GM12878 (cell line): Measurements from ENCODE around the gene METTL16. TPM values are rescaled to one million over a fixed set of nuclear protein-coding genes. Genes with fewer than 3 reads are reported as not detected.

Experiments
- ATAC-seq: fragments of 200-7000 bp; cut with Tn5 transposase; 3 replicates; pipeline ENCODE4 v1.9.1; 2020; ENCODE audit warnings: mild to moderate bottlenecking, moderate library complexity
- BruUV-seq: library from RNA; stranded (reverse); fragments of 400-500 nt; replicated peaks from 2 replicates; lab custom pipeline; 2021; lab: Mats Ljungman, UMichigan
- CTCF ChIA-PET: fragments of 300-600 bp; sonication (Branson Sonifier 250); formaldehyde crosslinking; extraction: SDS; loops from one replicate; lab custom pipeline; 2021; ENCODE audit warnings: inconsistent platforms; lab: Yijun Ruan, JAX
- POLR2A ChIA-PET: fragments of 350-600 bp; formaldehyde crosslinking; extraction: SDS; loops from one replicate; lab custom pipeline; 2021; ENCODE audit warnings: inconsistent platforms; lab: Charles Lee
- RAD21 ChIA-PET: fragments of 300-600 bp; sonication (Branson Sonifier 250); formaldehyde crosslinking; loops from one replicate; lab custom pipeline; 2023; ENCODE audit warnings: antibody characterized with exemption; ENCODE audit not compliant: unreplicated experiment; lab: Charles Lee
- SMC1A ChIA-PET: fragments of 300-600 bp; sonication (Branson Sonifier 250); formaldehyde crosslinking; loops from one replicate; lab custom pipeline; 2023; ENCODE audit not compliant: unreplicated experiment, uncharacterized antibody; lab: Charles Lee
- DNase-seq: peaks from one replicate; pipeline ENCODE4 v3.0.0-alpha.2; 2011; ENCODE audit warnings: low read depth, low spot score
- FAIRE-seq: peaks from 3 replicates; lab custom pipeline; 2011; peaks lifted over from hg19 to GRCh38; lab: Jason Lieb, UNC
- H2AFZ ChIP-seq: 2 replicates; pipeline ENCODE4 v1.6.0; 2011; ENCODE audit warnings: low read depth, low read length, control low read depth; ENCODE audit not compliant: control insufficient read depth
- H3K27ac ChIP-seq: 2 replicates; pipeline ENCODE4 v1.5.1; 2011; ENCODE audit warnings: control low read depth; ENCODE audit not compliant: control insufficient read depth, insufficient read depth
- H3K27me3 ChIP-seq, 2 experiments: replicated peaks in 1 of 2; 2 replicates each; pipeline versions ENCODE4 v1.6.0 to v1.6.1; 2011; ENCODE audit warnings: low read length in 1 of 2; ENCODE audit not compliant: control insufficient read depth in 2 of 2, insufficient read depth in 2 of 2
- H3K36me3 ChIP-seq, 2 experiments: 2 replicates each; pipeline ENCODE4 v1.5.1; 2011; ENCODE audit warnings: low read length in 1 of 2; ENCODE audit not compliant: control insufficient read depth in 2 of 2, insufficient read depth in 2 of 2
- H3K4me1 ChIP-seq: 2 replicates; pipeline ENCODE4 v1.6.1; 2011; ENCODE audit warnings: mild to moderate bottlenecking, low read length, moderate library complexity, mixed read lengths; ENCODE audit not compliant: control insufficient read depth, insufficient read depth
- H3K4me2 ChIP-seq: 2 replicates; pipeline ENCODE4 v1.6.0; 2011; ENCODE audit warnings: control low read depth; ENCODE audit not compliant: control insufficient read depth, insufficient read depth
- H3K4me3 ChIP-seq: fragments of 200-600 bp; sonication (generic); 2 replicates; pipeline ENCODE4 v1.5.1; 2016
- H3K79me2 ChIP-seq: 2 replicates; pipeline ENCODE4 v1.6.0; 2011; ENCODE audit warnings: low read length; ENCODE audit not compliant: control insufficient read depth, insufficient read depth
- H3K9ac ChIP-seq: 2 replicates; pipeline ENCODE4 v1.8.0; 2011; ENCODE audit warnings: low read length, control low read depth, mixed read lengths; ENCODE audit not compliant: control insufficient read depth, insufficient read depth
- H3K9me3 ChIP-seq: replicated peaks from 3 replicates; pipeline ENCODE4 v1.5.1; 2011; ENCODE audit warnings: mild to moderate bottlenecking, low read length; ENCODE audit not compliant: control insufficient read depth, insufficient read depth
- H4K20me1 ChIP-seq: 2 replicates; pipeline ENCODE4 v1.6.0; 2011; ENCODE audit not compliant: control insufficient read depth, insufficient read depth
- ATF2 ChIP-seq: IDR thresholded peaks from 2 replicates; pipeline ENCODE4 v1.6.1; 2012; ENCODE audit warnings: low read length, inconsistent platforms
- BCL3 ChIP-seq: IDR thresholded peaks from 2 replicates; pipeline ENCODE4 v1.6.1; 2011; ENCODE audit warnings: borderline replicate concordance, low read depth, mild to moderate bottlenecking, moderate library complexity, low read length; ENCODE audit not compliant: insufficient read depth, poor library complexity, severe bottlenecking
- BHLHE40 ChIP-seq, 2 experiments: fragments of 450-650 bp in 1 of 2; IDR thresholded peaks; 2 replicates each; pipeline ENCODE4 v1.6.1; 2011 to 2017; ENCODE audit warnings: low read depth in 2 of 2, borderline replicate concordance in 1 of 2, improper control_type of control experiment in 1 of 2, low read length in 1 of 2, mild to moderate bottlenecking in 1 of 2
- CREB1 ChIP-seq: IDR thresholded peaks from 2 replicates; pipeline ENCODE4 v1.6.1; 2012; ENCODE audit warnings: low read depth, mild to moderate bottlenecking, inconsistent platforms
- DPF2 ChIP-seq: fragments of 450-650 bp; IDR thresholded peaks from 2 replicates; pipeline ENCODE4 v1.6.1; 2017; ENCODE audit warnings: mild to moderate bottlenecking
- ELK1 ChIP-seq: IDR thresholded peaks from 2 replicates; pipeline ENCODE4 v1.6.1; 2012; ENCODE audit warnings: low read depth, low read length, improper control_type of control experiment
- ESRRA ChIP-seq: IDR thresholded peaks from 2 replicates; pipeline ENCODE4 v1.6.1; 2012; ENCODE audit warnings: mild to moderate bottlenecking, low read length, improper control_type of control experiment
- GATAD2B ChIP-seq: fragments of 450-650 bp; conservative IDR thresholded peaks from 2 replicates; pipeline ENCODE4 v1.6.1; 2017; ENCODE audit warnings: low read depth, mild to moderate bottlenecking, moderate library complexity
- HSF1 ChIP-seq: fragments of 150-350 bp; IDR thresholded peaks from 2 replicates; pipeline ENCODE4 v1.6.1; 2014; ENCODE audit warnings: mild to moderate bottlenecking, low read depth, low read length
- IKZF1 ChIP-seq: fragments of 450-650 bp; conservative IDR thresholded peaks from 2 replicates; pipeline ENCODE4 v1.6.1; 2017; ENCODE audit warnings: antibody characterized with exemption, mild to moderate bottlenecking
- IKZF2 ChIP-seq, 2 experiments: fragments of 450-650 bp; IDR thresholded peaks; 2 replicates each; pipeline ENCODE4 v1.6.1; 2017; ENCODE audit warnings: mild to moderate bottlenecking in 2 of 2, moderate library complexity in 2 of 2
- NFXL1 ChIP-seq: fragments of 450-650 bp; IDR thresholded peaks from 2 replicates; pipeline ENCODE4 v1.6.1; 2017; ENCODE audit warnings: antibody characterized with exemption, mild to moderate bottlenecking, borderline replicate concordance
- PAX8 ChIP-seq: fragments of 450-650 bp; IDR thresholded peaks from 2 replicates; pipeline ENCODE4 v1.6.1; 2017; ENCODE audit warnings: mild to moderate bottlenecking, moderate library complexity
- PBX3 ChIP-seq: IDR thresholded peaks from 2 replicates; pipeline ENCODE4 v1.6.1; 2011; ENCODE audit warnings: mild to moderate bottlenecking, low read depth, low read length, moderate library complexity; ENCODE audit not compliant: insufficient replicate concordance
- POLR2A ChIP-seq: IDR thresholded peaks from 2 replicates; pipeline ENCODE4 v1.6.1; 2011; ENCODE audit warnings: low read depth, mild to moderate bottlenecking, low read length
- RAD21 ChIP-seq: IDR thresholded peaks from 2 replicates; pipeline ENCODE4 v1.6.1; 2011; ENCODE audit warnings: mild to moderate bottlenecking, low read depth, low read length, moderate library complexity; ENCODE audit not compliant: insufficient read depth
- USF2 ChIP-seq: IDR thresholded peaks from 2 replicates; pipeline ENCODE4 v1.6.1; 2011; ENCODE audit warnings: low read depth, low read length, improper control_type of control experiment, borderline replicate concordance
- WGBS: methylation state at CpG from one replicate; pipeline ENCODE4 v1.1.6; 2016; ENCODE audit warnings: low lambda C conversion rate; ENCODE audit not compliant: insufficient replicate concordance, insufficient coverage; ENCODE audit errors: missing lambda C conversion rate; 5-methylcytosine and 5-hydroxymethylcytosine counted together
- in situ Hi-C: fragments of 300-500 bp; cut with MboI; formaldehyde crosslinking; loops from 9 replicates; pipeline ENCODE4 v1.14.3; 2018; ENCODE audit warnings: mixed read lengths
- intact Hi-C: fragments of 100-400 bp; cut with micrococcal nuclease; formaldehyde crosslinking; loops from one replicate; pipeline ENCODE4 v1.14.2; 2022; ENCODE audit not compliant: unreplicated experiment
- polyA plus RNA-seq, 11 experiments: library from polyadenylated mRNA; depleted of rRNA in 4 of 11; unstranded in 6 of 11; stranded (reverse) in 5 of 11; fragments of >200 nt; fragmentation: Nextera tagmentation in 4 of 11; fragmentation: Illumina TruSeq in 1 of 11; extraction: Ambion mirVana in 4 of 11; extraction: Trizol in 1 of 11; gene quantifications; 1 replicate in 1 of 11; 2 replicates in 10 of 11; pipeline versions ENCODE4 v1.2.1 to v1.2.3, GENCODE V29; 2011 to 2016; ENCODE audit warnings: inconsistent platforms in 2 of 11, missing spikeins in 2 of 11, low read depth in 1 of 11
- total RNA-seq, 4 experiments: library from RNA; depleted of rRNA in 3 of 4; stranded (reverse); fragments of >200 nt in 3 of 4; fragmentation: Illumina TruSeq in 1 of 4; extraction: Trizol in 1 of 4; gene quantifications; 2 replicates each; pipeline versions ENCODE4 v1.2.1 to v1.2.3, GENCODE V29; 2013 to 2021

The METTL16 gene
- total and polyA plus RNA-seq, 10 of the 15 experiments (the other 5 are each of a cell fraction or from before 2014, with no cell fraction given): 15.6 to 34.3 (median 23.7) TPM

- CTCF ChIA-PET: interaction anchor here (1.3 kb wide), 1 partner anchor 32 kb away, joined by 3 read pairs; no protein-coding TSS in a partner anchor
- DNase-seq (peak; percentile 9), ATAC-seq (peak; percentile 91), FAIRE-seq (no peak)
- Histone ChIP-seq H3K4me3 (no peak overlapping the region), H3K4me1 (peaks cover 6% of the 10 kb centered on the region), H3K4me2 (no peak overlapping the region), H3K9ac (no peak overlapping the region), H3K27ac (no peak overlapping the region), H3K36me3 (no peaks in the 10 kb centered on the region), H3K9me3 (no peaks in the 10 kb centered on the region), H3K79me2 (no peaks in the 10 kb centered on the region), H4K20me1 (no peaks in the 10 kb centered on the region), H2AFZ (no peak overlapping the region; the same call in 1 of the 2 replicates), H3K27me3 (no peaks in the 10 kb centered on the region)
- 38% methylated on average over 7 of the region's 7 CpGs for WGBS
- RAD21 ChIA-PET: interaction anchor here (0.6 to 1.6 kb wide), 4 partner anchors 17 to 54 kb away, joined by 3 to 4 read pairs (median 3); partner anchors contain the start of gene METTL16
- POLR2A ChIA-PET: no interaction called here
- BruUV-seq: no TSS peak
- intact Hi-C loops (no loop called here), in situ Hi-C loops (no loop called here)
- SMC1A ChIA-PET: interaction anchor here (0.6 to 1.2 kb wide), 5 partner anchors 26 to 160 kb away, joined by 3 to 4 read pairs (median 3); no protein-coding TSS in a partner anchor
- no peak for TF ChIP-seq PAX8
- no peak for TF ChIP-seq PBX3
- no peak for TF ChIP-seq ATF2
- no peak for TF ChIP-seq POLR2A
- peak in 1 of 2 experiments; percentile 32; a peak in 1 of 4 replicates for TF ChIP-seq BHLHE40 (IDR thresholded peaks at IDR 0.05; ENCODE audit: borderline replicate concordance in 1 of 2, low read depth in 2 of 2, low read length in 1 of 2)
- TF ChIP-seq IKZF2 (IDR thresholded peaks at IDR 0.05): peak in 1 of 2 experiments; percentile 14; a peak in 1 of 4 replicates
- TF ChIP-seq NFXL1: no peak
- no peak for TF ChIP-seq ELK1
- no peak for TF ChIP-seq ESRRA
- TF ChIP-seq IKZF1: no peak; the same call in 1 of the 2 replicates
- TF ChIP-seq HSF1: no peak
- peak; percentile 66; the same call in 1 of the 2 replicates for TF ChIP-seq DPF2
- TF ChIP-seq BCL3: no peak
- no peak for TF ChIP-seq USF2
- no peak for TF ChIP-seq GATAD2B
- no peak for TF ChIP-seq CREB1
- peak; percentile 37 for TF ChIP-seq RAD21
Measured at GRCh38 chr17:2542456-2542855, 30.8 kb upstream of the METTL16 start.
